HCT116 (cell line): ENCODE measurements around the gene C16orf95. TPM values are rescaled to one million over a fixed set of nuclear protein-coding genes. Genes with fewer than 3 reads are reported as not detected.

Experiments used
- ATAC-seq: fragments of 200-7000 bp; cut with Tn5 transposase; 2 replicates; pipeline ENCODE4 v1.9.1; 2020; ENCODE audit warnings: mild to moderate bottlenecking, moderate library complexity
- BruUV-seq: library from RNA; stranded (reverse); fragments of 400-500 nt; replicated peaks from 2 replicates; lab custom pipeline; 2021; lab: Mats Ljungman, UMichigan
- CTCF ChIA-PET: fragments of 300-600 bp; sonication (Branson Sonifier 250); formaldehyde crosslinking; loops from one replicate; lab custom pipeline; 2021; ENCODE audit warnings: antibody characterized with exemption; lab: Charles Lee
- POLR2A ChIA-PET: fragments of 300-600, 350-600 bp; sonication (Branson Sonifier 250); formaldehyde crosslinking; loops from one replicate; lab custom pipeline; 2021; ENCODE audit warnings: antibody characterized with exemption; lab: Charles Lee
- RAD21 ChIA-PET, 2 experiments: fragments of 300-600 bp; sonication (Branson Sonifier 250); formaldehyde crosslinking; loops; one replicate each; lab custom pipeline; 2023; ENCODE audit warnings: low total read pairs in 2 of 2; ENCODE audit not compliant: uncharacterized antibody in 2 of 2, unreplicated experiment in 2 of 2, low non-redundant PET in 1 of 2; lab: Charles Lee
- DNase-seq: peaks from one replicate; pipeline ENCODE4 v3.0.0-alpha.2; 2010; ENCODE audit warnings: low read depth, low spot score
- H2AFZ ChIP-seq: fragments of 200-600 bp; shearing (Covaris generic), sonication (generic); 2 replicates; pipeline ENCODE4 v1.6.1; 2017; ENCODE audit warnings: low read depth, mixed run types, mixed read lengths, antibody characterized with exemption, low read length; ENCODE audit not compliant: poor library complexity, severe bottlenecking
- H3K27ac ChIP-seq: 2 replicates; pipeline ENCODE4 v1.5.1; 2012; ENCODE audit warnings: low read depth, low read length
- H3K27me3 ChIP-seq: fragments of 200-600 bp; sonication (generic); 2 replicates; pipeline ENCODE4 v1.6.1; 2016; ENCODE audit warnings: mixed run types, low read length, mixed read lengths; ENCODE audit not compliant: insufficient read depth
- H3K36me3 ChIP-seq, 2 experiments: fragments of 200-500 bp in 1 of 2; fragments of 200-600 bp in 1 of 2; sonication (Bioruptor generic) in 1 of 2; sonication (generic) in 1 of 2; 2 replicates each; pipeline versions ENCODE4 v1.5.1 to v1.6.1; 2014 to 2016; ENCODE audit warnings: low read length in 2 of 2, inconsistent platforms in 1 of 2, mixed read lengths in 1 of 2, mixed run types in 1 of 2; ENCODE audit not compliant: insufficient read depth in 2 of 2, control insufficient read depth in 1 of 2
- H3K4me1 ChIP-seq, 2 experiments: fragments of 200-600 bp in 1 of 2; sonication (generic) in 1 of 2; 2 replicates each; pipeline versions ENCODE4 v1.5.1 to v1.6.1; 2012 to 2017; ENCODE audit warnings: low read length in 2 of 2, inconsistent platforms in 1 of 2, mild to moderate bottlenecking in 1 of 2, mixed read lengths in 1 of 2, mixed run types in 1 of 2, moderate library complexity in 1 of 2; ENCODE audit not compliant: insufficient read depth in 2 of 2, control insufficient read depth in 1 of 2
- H3K4me2 ChIP-seq: fragments of 200-600 bp; sonication (generic); 2 replicates; pipeline ENCODE4 v1.6.1; 2017; ENCODE audit warnings: mixed run types, low read length, mixed read lengths
- H3K4me3 ChIP-seq, 2 experiments: fragments of 200-600 bp in 1 of 2; sonication (generic) in 1 of 2; replicated peaks in 1 of 2; 2 replicates each; pipeline ENCODE4 v1.5.1; 2011 to 2016; ENCODE audit warnings: low read length in 2 of 2, control low read depth in 1 of 2, low read depth in 1 of 2, mild to moderate bottlenecking in 1 of 2, mixed read lengths in 1 of 2, mixed run types in 1 of 2
- H3K79me2 ChIP-seq: fragments of 200-600 bp; sonication (generic); 2 replicates; pipeline ENCODE4 v1.6.1; 2017; ENCODE audit warnings: mild to moderate bottlenecking, mixed run types, low read length, moderate library complexity, mixed read lengths; ENCODE audit not compliant: insufficient read depth
- H3K9ac ChIP-seq: fragments of 200-600 bp; sonication (generic); 2 replicates; pipeline ENCODE4 v1.6.1; 2016; ENCODE audit warnings: low read length, mixed read lengths
- H3K9me2 ChIP-seq: fragments of 200-600 bp; sonication (generic), shearing (Covaris generic); 2 replicates; pipeline ENCODE4 v1.6.1; 2017; ENCODE audit warnings: mixed run types, mild to moderate bottlenecking, moderate library complexity; ENCODE audit not compliant: insufficient read depth
- H3K9me3 ChIP-seq, 2 experiments: fragments of 200-500 bp in 1 of 2; fragments of 200-600 bp in 1 of 2; sonication (Bioruptor generic) in 1 of 2; sonication (generic) in 1 of 2; 2 replicates each; pipeline ENCODE4 v1.6.1; 2014 to 2017; ENCODE audit warnings: low read length in 2 of 2, mixed read lengths in 2 of 2, inconsistent platforms in 1 of 2, low read depth in 1 of 2, mild to moderate bottlenecking in 1 of 2, mixed run types in 1 of 2, moderate library complexity in 1 of 2; ENCODE audit not compliant: control insufficient read depth in 1 of 2, insufficient read depth in 1 of 2
- H4K20me1 ChIP-seq: fragments of 200-600 bp; sonication (generic), shearing (Covaris generic); 2 replicates; pipeline ENCODE4 v1.6.1; 2017; ENCODE audit warnings: mixed run types, mild to moderate bottlenecking, moderate library complexity; ENCODE audit not compliant: insufficient read depth
- CBX3 ChIP-seq: IDR thresholded peaks from 2 replicates; pipeline ENCODE4 v1.6.1; 2012; ENCODE audit warnings: low read depth
- CEBPB ChIP-seq: IDR thresholded peaks from 2 replicates; pipeline ENCODE4 v1.6.1; 2012; ENCODE audit warnings: low read depth
- EGR1 ChIP-seq: IDR thresholded peaks from 2 replicates; pipeline ENCODE4 v1.6.1; 2012; ENCODE audit warnings: low read depth
- ELF1 ChIP-seq: IDR thresholded peaks from 2 replicates; pipeline ENCODE4 v1.6.1; 2012; ENCODE audit warnings: low read depth, borderline replicate concordance
- EZH2 ChIP-seq: fragments of 200-600 bp; sonication (generic); IDR thresholded peaks from 2 replicates; pipeline ENCODE4 v1.6.1; 2017; ENCODE audit warnings: antibody characterized with exemption, mixed run types
- FOSL1 ChIP-seq: IDR thresholded peaks from 2 replicates; pipeline ENCODE4 v1.6.1; 2012; ENCODE audit warnings: low read depth
- POLR2AphosphoS5 ChIP-seq: IDR thresholded peaks from 2 replicates; pipeline ENCODE4 v1.6.1; 2011; ENCODE audit warnings: mild to moderate bottlenecking, low read depth, low read length, moderate library complexity
- RAD21 ChIP-seq: IDR thresholded peaks from 2 replicates; pipeline ENCODE4 v1.6.1; 2012; ENCODE audit warnings: low read depth, mild to moderate bottlenecking
- SIN3A ChIP-seq: IDR thresholded peaks from 2 replicates; pipeline ENCODE4 v1.6.1; 2012; ENCODE audit warnings: low read depth
- SP1 ChIP-seq: IDR thresholded peaks from 2 replicates; pipeline ENCODE4 v1.6.1; 2012; ENCODE audit warnings: low read depth
- SRF ChIP-seq: IDR thresholded peaks from 2 replicates; pipeline ENCODE4 v1.6.1; 2012; ENCODE audit warnings: low read depth
- TCF7L2 ChIP-seq: IDR thresholded peaks from 2 replicates; pipeline ENCODE4 v1.7.0; 2011; ENCODE audit warnings: borderline replicate concordance, inconsistent platforms; ENCODE audit not compliant: insufficient read depth, insufficient read length; ENCODE audit errors: extremely low read depth
- YY1 ChIP-seq: IDR thresholded peaks from 2 replicates; pipeline ENCODE4 v1.6.1; 2011; ENCODE audit warnings: low read length, low read depth, moderate library complexity, mild to moderate bottlenecking; ENCODE audit not compliant: insufficient replicate concordance; ENCODE audit errors: extremely low read depth
- ZFX ChIP-seq: fragments of 450-650 bp; IDR thresholded peaks from 2 replicates; pipeline ENCODE4 v1.6.1; 2017
- intact Hi-C: fragments of 100-400 bp; cut with micrococcal nuclease; formaldehyde crosslinking; loops from 2 replicates; pipeline ENCODE4 v1.10.0; 2022
- total RNA-seq: library from RNA; stranded (reverse); gene quantifications from one replicate; pipeline ENCODE4 v1.2.1, GENCODE V29; 2021; ENCODE audit not compliant: unreplicated experiment
- TF ChIP-seq, protein P1 (sequence below): IDR thresholded peaks from 2 replicates; pipeline ENCODE4 v1.6.1; 2012
- TF ChIP-seq, protein P2 (sequence below): IDR thresholded peaks from 2 replicates; pipeline ENCODE4 v1.6.1; 2011; ENCODE audit warnings: mild to moderate bottlenecking, low read length, moderate library complexity; ENCODE audit not compliant: insufficient replicate concordance; ENCODE audit errors: extremely low read depth

C16orf95 gene
- total RNA-seq, 1 experiment from 2014 or later = 12.2 TPM

DNA sequence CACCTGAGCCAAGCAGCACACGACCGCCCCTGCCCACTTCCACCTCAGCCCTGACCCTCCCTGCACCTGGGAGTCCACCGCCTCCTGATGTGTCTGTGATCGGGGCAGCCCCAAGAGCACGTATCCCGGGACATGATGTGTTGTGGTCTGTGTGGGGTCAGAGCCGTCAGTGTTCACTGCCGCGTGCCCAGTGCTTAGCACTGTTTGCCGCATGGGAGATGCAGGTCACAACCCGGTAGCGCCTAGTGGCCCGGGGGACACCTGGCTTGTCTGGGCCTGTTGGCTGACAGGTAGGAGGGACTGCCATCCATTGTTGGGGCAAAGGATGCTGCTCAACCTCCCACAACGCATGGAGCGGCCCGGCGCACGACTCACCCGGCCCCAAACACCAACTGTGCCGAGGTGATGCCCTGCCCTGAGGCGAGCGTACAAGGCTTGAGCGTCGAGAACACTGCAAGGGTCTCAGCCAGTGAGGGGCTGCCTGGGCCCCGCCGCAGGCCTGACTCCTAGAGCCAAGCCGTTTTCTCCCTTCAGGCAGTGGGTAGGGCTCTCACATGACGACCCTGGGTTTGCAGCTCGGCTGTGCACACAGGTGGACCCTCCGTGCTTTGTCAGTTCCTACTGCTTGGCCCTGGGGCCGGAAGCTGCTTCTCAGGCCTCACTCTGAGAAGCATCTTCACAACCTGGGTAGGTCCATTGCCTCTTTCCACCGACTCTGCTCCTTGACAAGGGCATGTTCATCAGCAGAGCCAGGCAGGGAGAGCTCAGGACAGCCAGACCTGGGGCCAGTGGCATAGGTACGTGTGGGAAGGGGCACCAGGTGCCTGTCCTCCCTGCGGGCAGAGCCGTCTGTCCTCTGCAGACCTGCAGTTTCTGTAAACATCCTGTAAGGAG is 5.9 kb upstream of the C16orf95 start:
- H3K27ac ChIP-seq = no peak overlapping the region; the same call in 1 of the 2 replicates
- no peak overlapping the region for H3K4me3 ChIP-seq
- RAD21 ChIA-PET = no interaction called here
- POLR2A ChIA-PET = no interaction called here
- H4K20me1 ChIP-seq = peaks cover 6% of the 10 kb centered on the region; the same call in 1 of the 2 replicates
- no peaks in the 10 kb centered on the region for H3K27me3 ChIP-seq
- H3K4me1 ChIP-seq = peaks cover 6 to 16% of the 10 kb centered on the region in 2 experiments; a peak in 3 of 4 replicates
- BruUV-seq = no TSS peak
- no peak overlapping the region for H3K4me2 ChIP-seq
- no peaks in the 10 kb centered on the region for H3K9me2 ChIP-seq
- H3K79me2 ChIP-seq = peaks cover 12% of the 10 kb centered on the region
- no peak for ATAC-seq
- no peaks in the 10 kb centered on the region for H3K9me3 ChIP-seq
- no peak overlapping the region for H2AFZ ChIP-seq
- peaks cover 0 to 4% of the 10 kb centered on the region in 2 experiments; a peak in 1 of 4 replicates for H3K36me3 ChIP-seq
- no peak for DNase-seq
- intact Hi-C loops = no loop called here
- H3K9ac ChIP-seq = no peak overlapping the region
- CTCF ChIA-PET = interaction anchor here (1.2 to 1.6 kb wide), 2 partner anchors 25 to 313 kb away, joined by 3 to 5 read pairs; no protein-coding TSS in a partner anchor
- no peak for TF ChIP-seq CEBPB
- TF ChIP-seq POLR2AphosphoS5 = no peak
- TF ChIP-seq EZH2 = no peak
- no peak for TF ChIP-seq EGR1
- TF ChIP-seq TCF7L2 = no peak
- TF ChIP-seq, protein P1, sequence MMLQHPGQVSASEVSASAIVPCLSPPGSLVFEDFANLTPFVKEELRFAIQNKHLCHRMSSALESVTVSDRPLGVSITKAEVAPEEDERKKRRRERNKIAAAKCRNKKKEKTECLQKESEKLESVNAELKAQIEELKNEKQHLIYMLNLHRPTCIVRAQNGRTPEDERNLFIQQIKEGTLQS = no peak
- no peak for TF ChIP-seq SIN3A
- TF ChIP-seq CBX3 = no peak
- no peak for TF ChIP-seq SRF
- no peak for TF ChIP-seq ZFX
- TF ChIP-seq FOSL1 = no peak
- no peak for TF ChIP-seq YY1
- no peak for TF ChIP-seq SP1
- TF ChIP-seq RAD21 = no peak
- TF ChIP-seq, protein P2, sequence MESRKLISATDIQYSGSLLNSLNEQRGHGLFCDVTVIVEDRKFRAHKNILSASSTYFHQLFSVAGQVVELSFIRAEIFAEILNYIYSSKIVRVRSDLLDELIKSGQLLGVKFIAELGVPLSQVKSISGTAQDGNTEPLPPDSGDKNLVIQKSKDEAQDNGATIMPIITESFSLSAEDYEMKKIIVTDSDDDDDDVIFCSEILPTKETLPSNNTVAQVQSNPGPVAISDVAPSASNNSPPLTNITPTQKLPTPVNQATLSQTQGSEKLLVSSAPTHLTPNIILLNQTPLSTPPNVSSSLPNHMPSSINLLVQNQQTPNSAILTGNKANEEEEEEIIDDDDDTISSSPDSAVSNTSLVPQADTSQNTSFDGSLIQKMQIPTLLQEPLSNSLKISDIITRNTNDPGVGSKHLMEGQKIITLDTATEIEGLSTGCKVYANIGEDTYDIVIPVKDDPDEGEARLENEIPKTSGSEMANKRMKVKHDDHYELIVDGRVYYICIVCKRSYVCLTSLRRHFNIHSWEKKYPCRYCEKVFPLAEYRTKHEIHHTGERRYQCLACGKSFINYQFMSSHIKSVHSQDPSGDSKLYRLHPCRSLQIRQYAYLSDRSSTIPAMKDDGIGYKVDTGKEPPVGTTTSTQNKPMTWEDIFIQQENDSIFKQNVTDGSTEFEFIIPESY = no peak
- TF ChIP-seq ELF1 = no peak
